Activated naive CD4-positive, alpha-beta T cell treated with Interleukin-2 at 50 U/mL for 16 hours (primary cell): ENCODE measurements around the gene OCSTAMP.

Experiments used
- DNase-seq: peaks from one replicate; pipeline ENCODE4 v3.0.0-alpha.2; 2020

Gene OCSTAMP

GRCh38 chr20:46572790-46573189 lies 22.3 kb upstream of the OCSTAMP start:
- DNase-seq = no peak

- no peak for DNase-seq
Observed at GRCh38 chr20:46572153-46572552, 21.7 kb upstream of the OCSTAMP start.

- no peak for DNase-seq
Observed at GRCh38 chr20:46571418-46571817, 21.0 kb upstream of the OCSTAMP start.

GRCh38 chr20:46570956-46571355 lies 20.5 kb upstream of the OCSTAMP start:
- no peak for DNase-seq

- DNase-seq = no peak
Observed at GRCh38 chr20:46569961-46570360, 19.5 kb upstream of the OCSTAMP start.

GRCh38 chr20:46568570-46569129 lies 18.2 kb upstream of the OCSTAMP start:
- no peak for DNase-seq

- DNase-seq = no peak
Observed at GRCh38 chr20:46566125-46566524, 15.7 kb upstream of the OCSTAMP start.

GRCh38 chr20:46564241-46564957 lies 13.9 kb upstream of the OCSTAMP start:
- DNase-seq = no peak

GRCh38 chr20:46563860-46564221 lies 13.4 kb upstream of the OCSTAMP start:
- DNase-seq = no peak

GRCh38 chr20:46563170-46563859 lies 12.9 kb upstream of the OCSTAMP start:
- no peak for DNase-seq

GRCh38 chr20:46562373-46563169 lies 12.1 kb upstream of the OCSTAMP start:
- DNase-seq = peak; percentile 60

- DNase-seq = no peak
Observed at GRCh38 chr20:46562009-46562372, 11.5 kb upstream of the OCSTAMP start.

- no peak for DNase-seq
Observed at GRCh38 chr20:46559685-46560440, 9.4 kb upstream of the OCSTAMP start.

- DNase-seq = no peak
Observed at GRCh38 chr20:46559001-46559400, 8.5 kb upstream of the OCSTAMP start.

- peak; percentile 61 for DNase-seq
Observed at GRCh38 chr20:46558511-46558959, 8.1 kb upstream of the OCSTAMP start.

GRCh38 chr20:46557231-46557956 lies 6.9 kb upstream of the OCSTAMP start:
- DNase-seq = no peak

- no peak for DNase-seq
Observed at GRCh38 chr20:46555370-46555956, 5.0 kb upstream of the OCSTAMP start.

GRCh38 chr20:46554828-46555227 lies 4.4 kb upstream of the OCSTAMP start:
- DNase-seq = no peak

GRCh38 chr20:46553926-46554325 lies 3.5 kb upstream of the OCSTAMP start:
- no peak for DNase-seq

- DNase-seq = peak; percentile 53
Observed at GRCh38 chr20:46552460-46553420, 2.3 kb upstream of the OCSTAMP start.
